Coronary artery (tissue), 2 donors: ENCODE measurements around the gene WDR87.

Experiments
- DNase-seq: peaks from one replicate; pipeline ENCODE4 v3.0.0-alpha.2; 2017; ENCODE audit warnings: low spot score
- H3K27ac ChIP-seq, 2 donors: fragments of 200-600 bp; sonication (generic); one replicate each; pipeline ENCODE4 v1.5.1; 2016 to 2019
- H3K4me3 ChIP-seq: fragments of 200-600 bp; sonication (generic); 2 replicates; pipeline ENCODE4 v1.5.1; 2016; ENCODE audit warnings: mild to moderate bottlenecking, moderate library complexity
- CTCF ChIP-seq: fragments of 200-600 bp; sonication (generic); IDR thresholded peaks from one replicate; pipeline ENCODE4 v1.5.1; 2019; ENCODE audit warnings: antibody characterized with exemption

WDR87 gene

GRCh38 chr19:37905946-37906868, at the start of gene WDR87:
Gene WDR87 (minus strand): TSS chr19:37906594. CDS start chr19:37898239, 8,355 bp downstream.
- no peak for DNase-seq
- TF ChIP-seq CTCF: no peak
- peak within 1 kb of the TSS; percentile 31 to 79 for H3K27ac ChIP-seq
- peak within 1 kb of the TSS; percentile 98 for H3K4me3 ChIP-seq

GRCh38 chr19:37955986-37956385, 49.6 kb upstream of the WDR87 start:
- H3K27ac ChIP-seq: no peak overlapping the region
- DNase-seq: no peak
- no peak for TF ChIP-seq CTCF
- no peak overlapping the region for H3K4me3 ChIP-seq

GRCh38 chr19:37954421-37954874, 48.1 kb upstream of the WDR87 start:
- Histone ChIP-seq H3K4me3 (no peak overlapping the region), H3K27ac (no peak overlapping the region)
- TF ChIP-seq CTCF: no peak
- DNase-seq: no peak

- Histone ChIP-seq H3K27ac (no peak overlapping the region), H3K4me3 (no peak overlapping the region)
- no peak for TF ChIP-seq CTCF
These were observed 47.5 kb upstream of the WDR87 start for GRCh38 chr19:37953918-37954303.

GRCh38 chr19:37953171-37953917, 47.0 kb upstream of the WDR87 start:
- Histone ChIP-seq H3K4me3 (no peak overlapping the region), H3K27ac (no peak overlapping the region)
- TF ChIP-seq CTCF: no peak
- DNase-seq: no peak

More at GRCh38 chr19:37953918-37954303, 47.5 kb upstream of the WDR87 start:
- DNase-seq: no peak

- TF ChIP-seq CTCF: no peak
- no peak for DNase-seq
- Histone ChIP-seq H3K27ac (no peak overlapping the region), H3K4me3 (no peak overlapping the region)
These were observed 45.4 kb upstream of the WDR87 start for GRCh38 chr19:37951816-37952210.
